GM19324 (cell line): ENCODE data around the gene LARGE1.

Experiments used
- ATAC-seq: cut with Tn5 transposase; IDR thresholded peaks from one replicate; pipeline ENCODE4 v1.9.1; 2021; ENCODE audit warnings: mild to moderate bottlenecking, moderate library complexity; ENCODE audit not compliant: unreplicated experiment, low FRiP score

LARGE1 gene

DNA sequence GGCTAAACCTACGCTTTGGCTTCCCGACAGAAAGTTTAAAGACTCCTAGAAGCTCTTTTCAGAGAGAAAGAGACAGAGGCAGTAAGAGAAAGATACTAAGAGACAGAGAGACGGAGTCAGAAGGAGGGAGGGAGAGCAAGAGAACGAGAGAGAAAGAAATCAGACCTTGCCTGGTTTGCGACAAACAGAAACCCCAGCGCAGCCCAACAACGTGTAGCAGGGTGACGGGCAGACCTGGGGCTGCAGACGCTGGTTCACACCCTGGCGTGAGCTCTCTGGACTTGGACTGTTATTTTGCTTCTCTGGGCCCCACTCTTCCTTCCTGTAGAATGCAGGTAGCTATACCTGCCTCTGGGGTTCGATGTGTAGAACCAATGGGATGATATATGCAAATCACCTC, 617.7 kb downstream of the LARGE1 start:
- ATAC-seq, result no peak

DNA sequence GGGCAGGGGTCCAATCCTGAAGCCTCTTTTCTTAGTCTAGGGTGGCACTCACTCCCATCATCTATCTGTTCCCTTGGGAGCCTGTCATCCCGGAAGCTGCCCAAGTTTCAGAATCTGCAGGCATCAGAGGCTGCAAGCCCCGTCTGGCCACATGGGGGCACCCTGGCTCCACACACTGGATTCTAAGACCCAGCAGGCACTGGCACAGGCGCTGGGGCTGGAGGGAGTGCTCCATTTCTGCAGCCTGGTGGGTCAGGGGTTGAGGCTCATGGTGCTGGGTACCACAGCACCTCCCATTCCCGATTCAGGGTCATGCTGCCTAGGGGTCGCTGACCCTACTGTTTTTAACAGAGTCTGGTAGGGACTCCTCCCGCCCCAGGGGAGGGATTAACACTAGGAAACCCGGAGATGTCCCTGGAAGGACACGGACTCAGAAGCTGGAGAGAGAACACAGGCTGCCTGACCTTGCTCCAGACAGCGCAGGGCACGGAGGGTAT, 618.2 kb downstream of the LARGE1 start:
- no peak for ATAC-seq

DNA sequence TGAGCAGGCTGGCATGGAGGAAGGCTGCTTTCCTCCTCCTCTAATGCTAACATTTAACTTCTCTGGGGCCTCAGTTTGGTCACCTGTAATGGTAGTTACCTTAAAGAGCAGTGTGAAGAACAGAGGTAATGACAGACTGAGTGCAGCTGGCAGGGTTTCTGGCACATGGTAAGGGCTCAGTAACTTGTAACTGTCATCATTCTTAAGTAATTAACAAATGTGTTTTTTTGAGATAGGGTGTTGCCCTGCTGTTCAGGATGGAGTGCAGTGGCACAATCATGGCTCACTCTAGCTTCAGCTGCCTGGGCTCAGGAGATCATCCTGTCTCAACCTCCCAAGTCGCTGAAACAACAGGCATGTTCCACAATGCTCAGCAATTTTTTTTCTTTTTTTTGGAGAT, 620.1 kb downstream of the LARGE1 start:
- ATAC-seq, result no peak

DNA sequence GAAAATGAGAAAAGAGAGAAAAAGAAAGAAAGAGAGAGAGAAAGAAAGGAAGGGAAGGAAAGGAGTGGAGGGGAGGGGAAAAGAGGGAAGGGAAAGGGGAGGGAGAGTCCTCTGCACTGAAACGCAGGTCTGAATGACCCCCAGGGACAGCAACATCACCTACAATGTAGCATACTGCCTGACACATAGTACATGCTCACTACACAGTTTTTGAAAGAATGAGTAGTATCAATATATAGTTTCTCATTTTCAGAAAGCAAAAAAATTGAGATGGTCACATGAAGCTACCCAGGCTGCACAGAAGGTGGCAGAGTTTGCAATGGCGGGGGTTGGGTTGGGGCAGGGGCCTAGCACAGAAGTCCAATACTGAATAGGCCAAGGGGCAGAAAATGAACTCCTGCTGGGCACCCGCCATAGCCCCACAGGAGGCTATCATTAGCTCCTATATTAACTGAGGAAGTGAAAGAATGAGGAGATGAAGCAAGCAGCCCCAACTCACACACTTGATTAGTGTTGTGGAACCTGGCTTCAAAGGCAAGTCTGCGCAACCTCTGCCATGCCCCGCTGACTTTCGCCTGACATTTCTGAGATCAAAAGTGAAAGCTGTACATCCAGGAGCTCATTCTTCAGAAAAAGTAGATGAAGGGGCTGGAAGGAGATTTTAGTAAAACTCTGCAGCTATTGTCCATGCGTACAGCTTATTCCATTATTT, 620.9 kb downstream of the LARGE1 start:
- peak; percentile 77 for ATAC-seq

DNA sequence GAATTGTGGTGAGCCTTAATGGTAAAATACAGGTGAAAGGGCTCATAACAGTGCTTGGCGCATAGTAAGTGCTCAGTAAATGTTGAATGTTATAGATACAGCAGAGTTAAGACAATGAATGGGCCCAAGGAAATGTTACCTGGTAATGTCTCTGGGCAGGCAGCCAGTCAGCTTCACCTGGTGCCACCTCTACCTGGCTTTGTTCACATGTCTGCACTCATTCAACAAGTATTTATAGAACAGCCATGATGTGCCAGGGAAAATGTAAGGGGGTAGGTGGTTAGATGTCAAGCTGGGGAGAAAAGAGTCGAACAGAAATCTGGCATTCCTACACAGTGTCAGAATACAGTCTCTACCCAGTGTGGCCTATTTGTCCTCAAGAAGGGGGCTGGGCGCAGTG, 623.3 kb downstream of the LARGE1 start:
- ATAC-seq, result no peak

DNA sequence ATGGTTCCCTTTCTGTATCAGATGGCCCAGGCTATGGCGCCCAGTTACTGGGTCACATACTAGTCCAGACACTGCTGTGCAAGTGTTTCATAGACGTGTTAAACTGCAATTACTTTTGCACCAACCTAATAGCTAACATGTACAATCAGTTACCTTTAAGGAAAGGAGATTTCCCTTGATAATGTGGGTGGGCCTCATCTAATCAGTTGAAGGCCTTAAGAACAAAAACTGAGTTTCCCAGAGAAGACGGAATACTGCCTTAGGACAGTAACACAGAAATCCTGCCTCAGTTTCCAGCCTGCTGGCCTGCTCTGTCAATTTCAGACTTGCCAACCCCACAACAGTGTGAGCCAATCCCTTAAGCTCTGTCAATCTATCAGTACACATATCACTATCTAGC, 632.2 kb downstream of the LARGE1 start:
- ATAC-seq, result no peak

DNA sequence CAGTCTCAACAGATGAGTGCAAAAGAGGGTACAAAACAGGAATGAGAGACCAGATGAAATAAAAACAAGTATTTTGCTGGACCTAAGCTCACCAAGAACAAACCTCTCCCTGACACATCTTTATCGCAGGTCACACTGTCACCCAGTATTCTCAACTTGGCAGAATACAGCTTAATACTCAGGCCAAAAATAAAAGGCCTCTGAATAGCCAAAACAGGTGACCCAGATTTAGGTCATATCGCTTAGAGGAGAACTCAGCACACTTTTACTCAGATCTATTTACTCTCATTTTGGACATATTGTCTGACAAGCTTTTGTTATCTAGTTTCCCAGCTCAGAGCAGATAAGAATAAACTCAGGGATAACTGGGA, 645.2 kb downstream of the LARGE1 start:
- no peak for ATAC-seq

DNA sequence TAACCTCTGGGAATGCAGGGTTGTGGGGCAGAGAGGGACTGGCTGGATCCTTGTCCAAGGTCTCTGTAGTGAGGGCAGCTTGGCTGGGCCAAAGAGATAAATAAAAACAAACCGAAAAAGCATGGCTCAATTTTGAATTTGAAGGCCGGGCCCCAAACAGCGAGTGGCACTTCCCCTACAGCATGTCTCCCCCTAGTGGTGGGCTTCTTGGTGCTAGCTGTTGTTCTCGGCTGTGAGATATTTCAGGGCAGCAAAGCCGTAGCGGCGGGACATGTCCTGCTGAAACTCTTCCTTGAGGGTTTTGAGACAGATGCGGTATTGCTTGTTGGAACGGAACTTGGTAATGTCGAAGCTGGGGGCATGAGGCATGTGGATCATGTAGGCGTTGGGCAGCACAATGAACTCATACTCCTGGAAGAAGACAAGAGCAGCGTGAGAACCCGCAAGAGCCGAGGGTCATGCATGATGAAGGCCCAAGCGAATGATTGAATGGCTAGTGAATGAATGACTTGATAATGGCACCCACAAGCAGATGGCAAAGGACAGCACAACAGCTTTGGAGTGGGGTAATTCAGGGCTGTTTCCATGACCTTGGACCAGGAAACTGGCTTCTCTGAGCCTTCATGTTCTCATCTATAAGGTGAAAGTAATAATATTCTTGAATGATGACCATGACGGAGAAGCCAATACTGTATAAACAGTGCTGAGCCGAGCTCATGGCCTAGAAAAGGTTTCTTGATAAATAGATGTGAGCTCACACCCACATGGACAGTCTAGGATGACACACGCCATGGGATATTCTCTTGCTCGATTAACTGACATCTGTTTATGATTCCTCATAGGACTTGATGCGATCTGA, 645.8 kb downstream of the LARGE1 start:
- no peak for ATAC-seq

DNA sequence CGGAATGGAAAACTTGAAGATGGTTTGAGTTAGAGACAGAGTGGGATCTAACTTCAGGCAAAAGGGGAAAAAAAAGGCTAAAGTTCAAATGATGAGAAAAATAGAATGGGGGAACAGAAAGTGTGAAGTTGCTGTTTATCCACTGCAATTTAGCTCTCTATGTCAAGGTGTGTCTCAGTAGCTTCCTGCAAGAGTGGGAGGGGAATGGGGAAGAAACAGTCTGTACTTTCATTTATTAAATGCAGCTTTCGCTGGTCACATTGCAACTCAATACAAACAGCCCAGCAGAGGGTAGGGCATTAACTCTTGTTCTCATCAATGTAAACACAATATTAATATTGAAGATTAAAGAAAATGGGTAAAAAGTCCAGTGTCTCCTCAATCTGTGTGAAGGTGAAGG, 647.4 kb downstream of the LARGE1 start:
- ATAC-seq, result no peak

DNA sequence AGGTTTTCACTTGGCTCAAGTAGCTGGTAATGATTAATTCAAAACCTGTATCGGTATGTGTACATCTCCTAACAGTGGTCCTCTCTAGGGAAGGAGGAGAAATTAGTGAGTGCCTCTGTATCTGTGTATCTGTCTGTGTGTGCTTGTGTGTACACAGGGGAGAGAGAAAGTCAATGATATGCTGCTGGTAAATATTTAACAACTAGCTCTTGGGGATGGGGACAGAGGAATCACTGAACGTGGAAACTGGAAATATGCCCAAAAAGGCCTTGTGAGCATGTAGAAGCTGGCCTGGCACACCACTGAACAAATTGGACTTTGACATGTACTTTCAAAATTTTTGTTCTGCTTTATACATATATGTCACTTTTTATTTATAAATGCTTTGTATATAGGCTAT, 648.1 kb downstream of the LARGE1 start:
- no peak for ATAC-seq

DNA sequence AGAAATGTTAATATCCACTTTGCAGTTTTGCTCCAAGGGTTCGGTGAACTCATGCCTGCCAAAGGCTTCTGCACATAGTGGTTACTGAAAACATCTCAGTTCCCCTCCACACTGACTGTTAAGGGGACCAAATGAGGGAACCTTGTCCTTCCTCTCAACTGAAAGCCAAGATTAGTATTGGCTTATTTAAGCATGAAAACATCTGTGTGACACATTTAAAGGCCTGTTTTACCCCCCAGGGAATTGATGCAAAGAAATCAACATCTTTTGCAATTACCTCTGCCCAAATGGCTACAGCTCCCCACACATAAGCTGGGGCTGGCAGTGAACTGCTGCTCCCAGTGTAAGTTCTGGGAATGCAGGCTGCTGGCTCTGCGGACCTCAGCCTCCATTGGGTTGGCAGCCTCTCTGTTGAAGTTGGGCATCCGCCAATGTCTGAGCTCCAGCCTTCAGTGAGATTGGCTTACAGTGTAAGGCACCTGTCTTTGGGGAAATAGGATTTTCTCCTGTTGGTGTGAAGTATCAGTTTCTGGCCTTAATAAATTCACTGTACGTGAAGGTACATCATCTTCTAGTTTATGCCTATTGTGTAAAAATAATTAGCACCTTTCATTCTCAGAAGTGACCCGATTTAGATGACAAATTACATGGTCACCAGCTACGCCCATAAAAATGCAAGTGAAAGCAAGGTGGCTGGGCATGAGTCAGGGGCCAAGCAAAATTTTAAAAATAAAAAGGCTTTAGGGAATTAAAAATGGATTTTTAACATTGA, 648.7 kb downstream of the LARGE1 start:
- no peak for ATAC-seq

DNA sequence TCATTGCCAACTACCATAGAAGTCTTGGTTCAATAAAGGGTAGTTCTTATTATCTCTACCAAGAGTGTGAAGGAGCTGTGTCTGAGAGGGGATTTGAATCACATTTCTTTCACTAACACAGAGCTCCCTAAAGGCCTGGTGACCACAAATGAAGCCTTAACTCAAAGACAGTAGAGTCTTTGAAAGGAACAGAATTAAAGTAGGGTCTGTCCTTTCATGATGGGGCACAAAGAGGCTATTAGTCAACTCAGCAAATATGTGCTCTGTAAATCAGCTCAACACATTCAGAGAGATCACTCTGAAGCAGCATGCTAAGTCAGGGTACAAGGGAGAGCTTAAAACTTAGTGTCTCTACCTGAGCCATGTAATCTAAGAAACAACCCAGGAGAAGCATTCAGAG, 649.7 kb downstream of the LARGE1 start:
- ATAC-seq, result no peak

DNA sequence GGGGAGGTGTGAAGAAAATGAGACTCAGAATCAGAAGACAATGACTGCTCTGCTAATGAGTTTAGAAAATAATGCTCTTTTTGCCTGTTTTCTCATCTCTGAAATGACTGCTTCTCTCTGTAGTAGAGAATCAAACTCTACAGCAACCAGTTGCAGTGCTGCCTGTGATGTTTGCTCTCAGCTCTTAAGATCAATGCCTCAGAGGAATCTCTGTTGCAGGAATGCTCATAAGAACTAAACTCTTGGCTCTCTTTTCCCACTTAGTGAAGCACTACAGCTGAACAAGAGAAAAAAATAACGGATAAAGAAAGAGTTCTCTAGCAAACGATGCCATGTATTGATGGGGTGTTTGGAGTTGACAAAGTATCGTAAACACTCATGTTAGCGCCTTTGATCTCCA, 658.6 kb downstream of the LARGE1 start:
- ATAC-seq, result no peak

DNA sequence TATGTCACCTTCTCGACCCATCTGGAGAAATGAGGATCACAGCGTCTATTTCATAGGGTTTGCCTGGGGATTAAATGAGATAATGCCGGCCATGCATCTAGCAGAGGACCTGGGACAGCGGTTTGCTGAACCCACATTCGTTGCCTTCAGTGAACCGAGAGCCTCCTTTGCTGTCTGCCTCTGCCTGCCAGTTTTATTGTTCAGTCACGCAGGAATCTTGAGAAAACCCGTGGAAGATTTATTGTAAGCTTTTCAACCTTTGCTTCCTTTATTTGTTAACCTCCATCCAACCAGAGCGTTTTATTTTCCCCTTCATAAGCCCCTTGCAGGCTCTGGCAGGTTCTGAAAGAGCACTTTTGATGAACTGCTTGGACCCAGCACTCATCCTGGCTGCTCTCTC, 659.8 kb downstream of the LARGE1 start:
- no peak for ATAC-seq

DNA sequence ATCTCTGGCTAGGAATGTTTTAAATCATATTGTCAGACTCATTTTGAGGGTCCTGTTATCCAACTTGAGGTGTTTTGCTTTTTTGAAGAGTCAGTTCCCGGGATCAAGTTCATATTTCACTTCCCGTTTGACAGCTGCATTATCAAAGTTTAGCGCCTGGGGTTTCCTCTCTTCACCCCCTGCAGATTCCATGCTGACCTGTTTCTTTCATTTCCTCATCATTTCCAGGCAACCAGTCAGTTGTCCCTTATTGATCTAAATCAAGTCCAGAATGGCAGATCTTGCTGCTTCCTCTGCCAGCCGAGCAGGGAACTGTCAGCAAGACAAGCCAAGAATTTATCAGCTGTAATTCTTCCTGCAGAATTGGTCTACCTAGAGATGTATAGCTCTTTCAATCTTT, 664.5 kb downstream of the LARGE1 start:
- no peak for ATAC-seq

DNA sequence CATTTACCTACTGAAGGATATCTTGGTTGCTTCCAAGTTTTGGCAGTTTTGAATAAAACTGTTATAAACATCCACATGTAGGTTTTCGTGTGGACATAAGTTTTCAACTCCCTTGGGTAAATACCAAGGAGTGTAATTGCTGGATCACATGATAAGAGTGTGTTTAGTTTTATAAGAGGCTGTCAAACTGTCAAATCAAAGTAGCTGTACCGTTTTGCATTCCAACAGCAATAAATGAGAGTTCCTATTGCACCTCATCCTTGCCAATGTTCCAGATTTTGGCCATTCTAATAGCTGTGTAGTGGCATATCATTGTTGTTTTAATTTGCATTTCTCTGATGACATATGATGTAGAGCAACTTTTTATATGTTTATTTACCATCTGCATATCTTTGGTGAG, 671.3 kb downstream of the LARGE1 start:
- ATAC-seq, result no peak

DNA sequence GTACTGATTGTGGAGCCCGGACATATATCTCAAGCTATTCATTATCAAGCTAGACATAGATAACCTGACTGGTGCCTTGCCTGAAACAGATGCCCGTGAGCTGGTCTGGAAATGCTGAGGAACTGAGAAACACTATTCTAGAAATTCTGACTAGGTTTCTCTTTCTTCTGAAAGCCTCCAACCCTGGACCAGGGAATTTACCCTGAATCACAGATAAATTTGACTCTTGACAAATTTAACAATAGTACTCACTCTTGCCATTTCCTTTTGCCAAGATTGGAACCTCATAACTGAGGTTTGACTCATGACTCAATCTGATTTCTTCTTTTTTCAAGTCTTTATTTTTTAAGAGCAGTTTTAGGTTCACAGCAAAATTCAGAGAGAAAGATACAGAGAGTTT, 672.5 kb downstream of the LARGE1 start:
- ATAC-seq, result no peak

DNA sequence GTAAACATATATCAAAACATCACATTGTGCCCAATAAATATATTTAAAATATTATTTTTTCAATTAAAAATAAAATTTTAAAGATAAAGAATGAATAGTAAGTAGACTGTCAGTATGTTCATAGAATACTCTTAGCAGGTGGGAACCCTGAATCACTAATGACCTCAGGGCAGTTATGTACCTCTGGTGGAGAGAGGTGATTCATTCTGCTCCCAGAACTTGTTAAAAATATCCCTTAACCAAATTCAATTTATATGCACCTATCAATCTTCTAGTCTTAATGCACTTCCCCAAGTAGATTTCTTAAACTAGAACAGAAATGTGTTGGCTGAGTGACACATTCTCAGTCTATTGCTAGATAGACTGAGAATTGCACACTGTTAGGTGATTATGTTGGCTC, 678.2 kb downstream of the LARGE1 start:
- no peak for ATAC-seq

DNA sequence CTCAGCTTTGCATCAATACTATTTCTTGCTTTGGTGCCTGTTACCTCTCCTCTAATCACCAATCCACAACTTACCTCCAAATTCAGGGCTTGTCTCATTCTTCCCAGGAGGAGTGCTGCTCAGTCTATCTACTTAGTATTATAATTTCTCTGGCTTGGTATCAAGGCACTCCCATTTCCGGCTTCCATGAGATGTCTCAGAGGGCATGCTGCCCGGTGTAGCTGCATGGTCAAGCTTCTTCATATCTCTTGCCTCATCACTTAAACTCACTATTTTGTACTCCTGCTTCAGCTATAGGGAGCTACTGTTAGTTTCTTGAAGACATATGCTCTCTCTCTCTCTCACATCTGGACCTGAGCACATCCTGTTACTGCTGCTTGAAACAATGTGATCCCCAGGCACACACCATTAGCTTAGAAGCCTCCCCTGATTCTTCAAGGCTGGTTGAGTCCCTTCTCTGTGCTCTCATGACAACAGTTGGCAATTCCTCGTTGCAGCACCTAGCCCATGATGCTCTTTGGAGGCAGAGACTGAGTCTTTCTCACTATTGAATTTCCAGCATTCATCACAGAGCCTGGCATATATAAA, 679.3 kb downstream of the LARGE1 start:
- no peak for ATAC-seq

DNA sequence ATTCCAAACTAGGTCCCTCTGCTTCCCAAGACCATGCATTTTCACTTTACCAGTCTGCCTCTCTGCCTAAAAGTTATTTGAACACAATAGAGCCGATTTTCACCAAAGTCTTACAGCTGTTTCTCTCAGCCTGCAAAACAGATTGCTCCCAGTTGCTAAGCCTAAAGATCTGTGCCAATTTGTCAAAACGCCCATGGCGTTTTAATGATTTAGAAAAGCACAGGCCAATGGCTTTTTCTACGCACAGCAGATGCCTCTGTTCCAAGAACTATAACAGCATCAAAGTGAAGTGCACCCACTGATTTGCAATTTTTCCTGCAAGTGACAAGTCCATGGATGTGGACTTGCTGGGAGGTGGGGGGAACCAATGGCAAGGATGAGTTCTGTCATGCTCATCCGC, 688.2 kb downstream of the LARGE1 start:
- no peak for ATAC-seq

DNA sequence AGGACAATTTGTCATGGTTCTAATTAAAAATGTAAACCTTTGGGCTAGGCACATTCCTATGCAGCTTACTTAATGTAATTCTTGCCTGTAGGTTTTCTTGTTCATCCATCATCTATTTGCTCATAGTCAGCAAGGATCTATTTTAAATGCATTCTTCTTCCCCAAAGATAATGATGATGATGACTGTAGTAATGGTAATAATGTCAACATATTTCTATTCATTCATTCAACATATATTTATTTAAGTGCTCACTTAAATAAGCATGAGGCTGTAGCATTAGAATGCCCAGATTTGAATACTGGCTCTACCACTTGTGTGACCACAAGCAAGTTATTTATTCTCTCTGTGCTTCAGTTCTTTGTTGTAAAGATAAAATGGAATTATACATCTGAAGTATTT, 692.5 kb downstream of the LARGE1 start:
- ATAC-seq, result no peak
